ENCODE results near the gene LTO1. TPM values are rescaled to one million over a fixed set of nuclear protein-coding genes. Genes with fewer than 3 reads are reported as not detected.

Gene LTO1
- total RNA-seq, 2 donors from 2014 or later: 13.0 to 26.7 TPM

- ATAC-seq (no peak), DNase-seq (no peak)
- no peak overlapping the region for H3K4me3 ChIP-seq
- peaks cover 0 to 8% of the 10 kb centered on the region in 2 donors for H3K27me3 ChIP-seq
- 0 to 21% methylated on average over 2 to 27 of the region's 27 CpGs for WGBS, 2 donors
- peaks cover 66% of the 10 kb centered on the region for H3K4me1 ChIP-seq
- no peaks in the 10 kb centered on the region for H3K36me3 ChIP-seq (replicated peaks in 1 of 2; ENCODE audit: insufficient read depth in 1 of 2, low read depth in 2 of 2)
- H3K9me3 ChIP-seq: no peaks in the 10 kb centered on the region
- H3K27ac ChIP-seq: peak overlapping the region in 3 of 4 donors; percentile 51 to 84 (median 79)
- intact Hi-C loops (cut with DNase I): no loop called here
- TF ChIP-seq CTCF (IDR thresholded peaks at IDR 0.05): no peak
- no peak for TF ChIP-seq POLR2A (IDR thresholded peaks at IDR 0.05)
Measured at GRCh38 chr11:69643646-69644045, 31.5 kb downstream of the LTO1 start.

DNA sequence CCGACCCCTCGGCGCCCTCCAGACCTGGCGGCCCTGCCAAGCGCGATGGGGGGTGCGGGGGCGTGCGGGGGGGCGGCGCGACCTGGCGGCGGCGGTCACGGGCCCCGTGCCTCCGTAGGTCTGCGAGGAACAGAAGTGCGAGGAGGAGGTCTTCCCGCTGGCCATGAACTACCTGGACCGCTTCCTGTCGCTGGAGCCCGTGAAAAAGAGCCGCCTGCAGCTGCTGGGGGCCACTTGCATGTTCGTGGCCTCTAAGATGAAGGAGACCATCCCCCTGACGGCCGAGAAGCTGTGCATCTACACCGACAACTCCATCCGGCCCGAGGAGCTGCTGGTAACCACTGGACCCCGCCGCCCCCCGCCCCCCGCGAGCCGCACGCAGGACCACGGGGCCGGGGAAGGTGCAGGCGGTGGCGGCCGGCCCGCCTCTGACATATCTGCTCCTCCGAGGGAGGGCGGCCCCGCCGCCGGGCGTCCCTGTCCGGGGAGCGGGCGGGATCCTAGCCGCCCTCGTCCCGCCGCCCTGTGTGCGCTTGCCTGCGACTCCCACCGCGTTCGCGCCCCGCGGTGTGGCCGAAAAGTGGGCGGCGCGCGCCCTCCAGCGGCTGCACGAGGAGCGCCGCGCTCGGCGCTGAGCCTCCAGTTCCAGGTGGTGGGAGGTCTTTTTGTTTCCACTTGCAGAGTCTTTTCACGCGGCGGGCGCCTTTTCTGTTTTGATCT, 32.1 kb downstream of the LTO1 start:
- Histone ChIP-seq H3K4me3 (peak overlapping the region; percentile 24 to 62), H3K27me3 (peaks cover 0 to 8% of the 10 kb centered on the region in 2 donors), H3K27ac (peak overlapping the region; percentile 69 to 87 (median 82)), H3K9me3 (no peaks in the 10 kb centered on the region), H3K36me3 (replicated peaks in 1 of 2; ENCODE audit: insufficient read depth in 1 of 2, low read depth in 2 of 2) (no peaks in the 10 kb centered on the region), H3K4me1 (peaks cover 71% of the 10 kb centered on the region)
- intact Hi-C loops (cut with DNase I): no loop called here
- WGBS, 2 donors: 0% methylated on average over 24 to 72 of the region's 81 CpGs
- DNase-seq (peak; percentile 73 to 81 (median 78)), ATAC-seq (peak; percentile 48)
- peak; percentile 79 to 97 (median 92) for TF ChIP-seq CTCF (IDR thresholded peaks at IDR 0.05)
- peak in 2 of 3 donors; percentile 15 to 24 for TF ChIP-seq POLR2A (IDR thresholded peaks at IDR 0.05)

DNA sequence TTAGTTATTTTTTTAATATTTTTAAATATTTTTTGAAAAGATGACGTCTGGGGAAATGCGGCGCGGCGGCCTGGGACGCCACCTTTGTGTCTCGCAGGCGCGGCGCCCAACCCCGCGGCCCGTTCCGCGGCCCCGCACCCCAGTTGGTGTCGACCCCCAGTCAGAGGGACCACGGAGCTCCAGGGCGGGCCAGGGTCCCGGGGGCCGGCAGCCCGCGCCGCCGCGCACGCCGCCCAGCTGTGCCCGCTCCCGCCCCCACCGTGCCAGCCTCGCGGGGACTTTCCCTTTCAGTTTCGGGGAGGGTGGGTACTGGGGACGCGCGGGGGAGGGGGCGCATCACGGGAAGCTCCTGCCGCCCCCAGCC, 32.6 kb downstream of the LTO1 start:
- H3K27me3 ChIP-seq: peaks cover 0 to 8% of the 10 kb centered on the region in 2 donors
- H3K4me1 ChIP-seq: peaks cover 77% of the 10 kb centered on the region
- no peaks in the 10 kb centered on the region for H3K9me3 ChIP-seq
- H3K4me3 ChIP-seq: peak overlapping the region; percentile 24 to 62
- H3K36me3 ChIP-seq (replicated peaks in 1 of 2; ENCODE audit: insufficient read depth in 1 of 2, low read depth in 2 of 2): no peaks in the 10 kb centered on the region
- intact Hi-C loops (cut with DNase I): no loop called here
- DNase-seq (peak in 2 of 4 donors; percentile 34 to 43), ATAC-seq (no peak)
- H3K27ac ChIP-seq: peak overlapping the region; percentile 69 to 87 (median 82)
- 1% methylated on average over 17 of the region's 40 CpGs for WGBS, 2 donors
- TF ChIP-seq POLR2A (IDR thresholded peaks at IDR 0.05): no peak
- no peak for TF ChIP-seq CTCF (IDR thresholded peaks at IDR 0.05)

- no peak for TF ChIP-seq POLR2A (IDR thresholded peaks at IDR 0.05)
- TF ChIP-seq CTCF (IDR thresholded peaks at IDR 0.05): no peak
- DNase-seq (no peak), ATAC-seq (no peak)
- Histone ChIP-seq H3K27ac (peak overlapping the region; percentile 50 to 87 (median 82)), H3K4me1 (peaks cover 83% of the 10 kb centered on the region), H3K9me3 (no peaks in the 10 kb centered on the region), H3K27me3 (peaks cover 0 to 9% of the 10 kb centered on the region in 2 donors), H3K36me3 (replicated peaks in 1 of 2; ENCODE audit: insufficient read depth in 1 of 2, low read depth in 2 of 2) (no peaks in the 10 kb centered on the region), H3K4me3 (peak overlapping the region; percentile 24 to 62)
- 1% methylated on average over 44 to 68 of the region's 68 CpGs for WGBS, 2 donors
- intact Hi-C loops (cut with DNase I): no loop called here
Measured at GRCh38 chr11:69641681-69642548, 33.2 kb downstream of the LTO1 start.

All from body of pancreas (tissue), 4 donors.